ENCODE data around the gene PHRF1. TPM values are rescaled to one million over a fixed set of nuclear protein-coding genes. Genes with fewer than 3 reads are reported as not detected.

The PHRF1 gene
- total and polyA plus RNA-seq, 2 experiments from 2014 or later: 25.6 to 26.9 TPM

DNA sequence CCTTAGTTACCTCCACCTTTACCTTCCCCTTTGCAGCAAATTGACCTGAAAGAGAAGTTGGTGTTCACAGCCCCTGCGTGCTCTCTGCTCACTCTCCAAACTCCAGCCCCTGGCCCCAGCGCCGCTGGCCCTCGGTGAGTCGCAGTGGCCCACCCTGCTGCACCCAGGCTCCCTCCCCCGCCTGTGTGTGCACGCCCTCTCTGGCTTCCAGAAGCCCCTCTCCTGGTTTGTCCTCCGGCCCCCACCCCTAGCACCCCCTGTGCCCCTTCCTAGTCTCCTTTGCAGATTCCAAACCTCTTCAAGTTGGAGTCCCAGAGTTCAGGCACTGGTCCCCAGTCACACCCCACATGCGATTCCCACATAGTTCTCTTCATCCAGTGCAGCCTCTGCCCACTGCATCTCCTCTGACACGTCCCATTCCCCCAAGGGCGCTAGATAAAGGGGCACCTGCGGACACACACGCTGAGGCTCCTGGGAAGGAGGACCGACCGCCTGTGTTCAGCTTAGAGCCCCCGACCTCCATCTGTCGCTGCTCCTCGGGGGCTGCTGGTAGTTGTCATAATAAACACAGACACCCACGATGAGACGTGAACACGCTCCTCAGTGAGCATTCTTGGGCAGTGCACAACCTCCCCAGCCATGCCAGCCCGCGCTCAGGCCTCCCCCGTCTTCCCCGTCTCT, 1.5 kb upstream of the PHRF1 start:
- no peak for TF ChIP-seq EZH2 (IDR thresholded peaks at IDR 0.05; ENCODE audit: borderline replicate concordance)
- no peak for TF ChIP-seq EZH2phosphoT487 (IDR thresholded peaks at IDR 0.05; ENCODE audit: low read depth, severe bottlenecking, unreplicated experiment)
- TF ChIP-seq, protein P1, sequence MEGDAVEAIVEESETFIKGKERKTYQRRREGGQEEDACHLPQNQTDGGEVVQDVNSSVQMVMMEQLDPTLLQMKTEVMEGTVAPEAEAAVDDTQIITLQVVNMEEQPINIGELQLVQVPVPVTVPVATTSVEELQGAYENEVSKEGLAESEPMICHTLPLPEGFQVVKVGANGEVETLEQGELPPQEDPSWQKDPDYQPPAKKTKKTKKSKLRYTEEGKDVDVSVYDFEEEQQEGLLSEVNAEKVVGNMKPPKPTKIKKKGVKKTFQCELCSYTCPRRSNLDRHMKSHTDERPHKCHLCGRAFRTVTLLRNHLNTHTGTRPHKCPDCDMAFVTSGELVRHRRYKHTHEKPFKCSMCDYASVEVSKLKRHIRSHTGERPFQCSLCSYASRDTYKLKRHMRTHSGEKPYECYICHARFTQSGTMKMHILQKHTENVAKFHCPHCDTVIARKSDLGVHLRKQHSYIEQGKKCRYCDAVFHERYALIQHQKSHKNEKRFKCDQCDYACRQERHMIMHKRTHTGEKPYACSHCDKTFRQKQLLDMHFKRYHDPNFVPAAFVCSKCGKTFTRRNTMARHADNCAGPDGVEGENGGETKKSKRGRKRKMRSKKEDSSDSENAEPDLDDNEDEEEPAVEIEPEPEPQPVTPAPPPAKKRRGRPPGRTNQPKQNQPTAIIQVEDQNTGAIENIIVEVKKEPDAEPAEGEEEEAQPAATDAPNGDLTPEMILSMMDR (IDR thresholded peaks at IDR 0.05; ENCODE audit: poor library complexity): no peak
- H3K4me3 ChIP-seq: peak overlapping the region; percentile 79
- no peaks in the 10 kb centered on the region for H3K9me3 ChIP-seq (ENCODE audit: low read depth)
- WGBS (ENCODE audit: low lambda C conversion rate, missing lambda C conversion rate): 31% methylated on average over 24 of the region's 25 CpGs
- no peak overlapping the region for H3K27ac ChIP-seq
- H2AFZ ChIP-seq: peak overlapping the region; percentile 82
- H3K27me3 ChIP-seq: no peaks in the 10 kb centered on the region
- H4K20me1 ChIP-seq (ENCODE audit: insufficient read depth, poor library complexity, severe bottlenecking): peaks cover 27% of the 10 kb centered on the region
- H3K9me2 ChIP-seq (replicated peaks; ENCODE audit: insufficient read depth): no peaks in the 10 kb centered on the region
- H3K4me2 ChIP-seq: peak overlapping the region; percentile 99
- no peaks in the 10 kb centered on the region for H3K36me3 ChIP-seq (replicated peaks; ENCODE audit: insufficient read depth, low read depth)
- H3K4me1 ChIP-seq (ENCODE audit: insufficient read depth): peaks cover 43% of the 10 kb centered on the region
- DNase-seq (ENCODE audit: low spot score): no peak
- peaks cover 30% of the 10 kb centered on the region for H3K79me2 ChIP-seq

DNA sequence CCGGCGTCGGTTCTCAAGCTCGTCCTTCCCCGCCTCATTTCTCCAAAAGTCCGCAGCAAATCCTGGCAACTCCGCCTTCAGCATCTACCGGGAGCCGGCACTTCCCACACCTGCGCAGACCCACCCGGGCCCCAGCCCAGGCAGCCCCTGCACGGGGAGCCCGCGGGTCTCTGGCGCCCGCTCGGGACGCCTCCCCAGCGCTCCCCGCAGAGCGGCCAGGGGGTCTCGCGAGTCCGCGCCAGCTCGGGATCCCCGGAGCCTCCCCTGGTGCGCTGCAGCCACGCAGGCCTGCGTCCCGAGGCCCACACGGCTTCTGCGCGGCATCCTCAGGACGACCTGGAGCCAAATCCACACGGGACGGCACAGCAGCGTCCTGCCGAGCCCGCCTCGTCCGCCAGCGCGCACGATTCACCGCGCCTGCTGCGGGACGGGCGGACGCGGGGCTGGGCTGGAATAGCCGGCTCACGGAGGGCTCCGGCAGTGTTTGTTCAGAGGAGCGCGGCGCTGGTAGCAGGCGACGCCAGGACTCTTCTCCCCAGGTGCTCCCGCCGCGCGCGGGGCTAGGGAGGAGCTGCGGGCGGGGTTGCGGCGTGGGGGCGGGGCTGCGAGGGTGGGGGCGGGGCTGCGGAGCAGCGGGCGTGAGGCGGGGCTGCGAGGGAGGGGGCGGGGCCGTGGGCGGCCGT, 816 bp upstream of the PHRF1 start:
- Histone ChIP-seq H3K36me3 (replicated peaks; ENCODE audit: insufficient read depth, low read depth) (no peaks in the 10 kb centered on the region), H3K4me1 (ENCODE audit: insufficient read depth) (peaks cover 50% of the 10 kb centered on the region), H3K4me2 (peak overlapping the region; percentile 99), H3K9me3 (ENCODE audit: low read depth) (no peaks in the 10 kb centered on the region), H3K4me3 (peak overlapping the region; percentile 79), H3K9me2 (replicated peaks; ENCODE audit: insufficient read depth) (no peaks in the 10 kb centered on the region), H4K20me1 (ENCODE audit: insufficient read depth, poor library complexity, severe bottlenecking) (peaks cover 34% of the 10 kb centered on the region), H2AFZ (peak overlapping the region; percentile 82), H3K27ac (peak overlapping the region; percentile 77), H3K79me2 (peaks cover 37% of the 10 kb centered on the region), H3K27me3 (no peaks in the 10 kb centered on the region)
- no peak for DNase-seq (ENCODE audit: low spot score)
- TF ChIP-seq, protein P1 (IDR thresholded peaks at IDR 0.05; ENCODE audit: poor library complexity): no peak
- TF ChIP-seq EZH2phosphoT487 (IDR thresholded peaks at IDR 0.05; ENCODE audit: low read depth, severe bottlenecking, unreplicated experiment): no peak
- TF ChIP-seq EZH2 (IDR thresholded peaks at IDR 0.05; ENCODE audit: borderline replicate concordance): no peak
- under 1% methylated on average over 49 of the region's 81 CpGs for WGBS (ENCODE audit: low lambda C conversion rate, missing lambda C conversion rate)

DNA sequence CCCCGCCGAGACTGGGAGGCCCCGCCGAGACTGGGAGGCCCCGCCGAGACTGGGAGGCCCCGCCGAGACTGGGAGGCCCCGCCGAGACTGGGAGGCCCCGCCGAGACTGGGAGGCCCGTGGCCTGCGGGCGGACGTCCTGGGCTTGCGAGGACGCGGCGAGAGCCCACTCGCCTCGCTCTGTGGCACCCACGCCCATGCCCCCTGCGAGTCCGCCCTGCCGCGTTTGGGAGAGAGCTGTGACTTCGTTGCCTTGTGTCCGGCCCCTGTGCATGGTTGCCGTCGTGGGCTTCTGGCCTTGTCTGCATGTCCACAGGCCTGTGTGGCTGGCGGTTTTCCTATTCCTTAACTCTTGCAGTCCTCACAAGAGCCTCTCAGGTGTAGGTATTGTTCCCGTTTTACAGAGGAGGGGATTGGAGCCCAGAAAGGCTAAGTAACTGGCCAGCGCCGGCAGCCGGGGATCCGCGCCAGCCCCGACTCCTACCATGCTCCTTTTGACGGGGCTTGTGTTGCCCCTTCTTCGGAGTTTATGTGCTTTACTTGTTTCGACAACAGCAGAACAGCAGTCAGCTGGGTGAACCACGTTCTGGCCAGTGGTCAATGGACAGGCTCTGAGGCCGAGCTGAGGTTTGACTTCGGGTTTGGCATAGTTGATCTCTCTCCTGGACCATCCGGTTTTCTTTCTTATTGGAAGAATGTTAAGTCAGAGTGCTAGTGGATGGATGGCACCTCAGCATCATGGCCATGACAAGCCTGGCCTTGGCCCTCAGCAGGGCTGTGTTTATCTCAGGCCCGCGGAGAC, 741 bp downstream of the PHRF1 start:
- Histone ChIP-seq H3K79me2 (peaks cover 53% of the 10 kb centered on the region), H3K36me3 (replicated peaks; ENCODE audit: insufficient read depth, low read depth) (no peaks in the 10 kb centered on the region), H4K20me1 (ENCODE audit: insufficient read depth, poor library complexity, severe bottlenecking) (peaks cover 50% of the 10 kb centered on the region), H3K9me3 (ENCODE audit: low read depth) (no peaks in the 10 kb centered on the region), H3K4me3 (peak overlapping the region; percentile 60), H2AFZ (no peak overlapping the region), H3K4me2 (peak overlapping the region; percentile 87), H3K4me1 (ENCODE audit: insufficient read depth) (peaks cover 55% of the 10 kb centered on the region), H3K27ac (peak overlapping the region; percentile 91), H3K27me3 (no peaks in the 10 kb centered on the region), H3K9me2 (replicated peaks; ENCODE audit: insufficient read depth) (no peaks in the 10 kb centered on the region)
- no peak for DNase-seq (ENCODE audit: low spot score)
- TF ChIP-seq EZH2phosphoT487 (IDR thresholded peaks at IDR 0.05; ENCODE audit: low read depth, severe bottlenecking, unreplicated experiment) (no peak), EZH2 (IDR thresholded peaks at IDR 0.05; ENCODE audit: borderline replicate concordance) (no peak)
- TF ChIP-seq, protein P1 (IDR thresholded peaks at IDR 0.05; ENCODE audit: poor library complexity): no peak
- 8% methylated on average over 35 of the region's 48 CpGs for WGBS (ENCODE audit: low lambda C conversion rate, missing lambda C conversion rate)

All from hepatocyte (in vitro differentiated cells).